Hepatic stellate cell (primary cell): ENCODE data around the gene NLGN3.
A peak's percentile ranks its signal among the peaks of the same experiment; 100 is the strongest.

ENCODE experiments used
- DNase-seq: peaks from one replicate; pipeline ENCODE4 v3.0.0; 2011; ENCODE audit warnings: low spot score

NLGN3 gene

GRCh38 chrX:71144651-71145050 lies at the start of gene NLGN3:
Gene NLGN3 (plus strand): TSS chrX:71144841. CDS start chrX:71147750, 2,909 bp downstream.
- DNase-seq = no peak

- DNase-seq = no peak
These were observed 49.6 kb upstream of the NLGN3 start for GRCh38 chrX:71095033-71095432.

- peak; percentile 89 for DNase-seq
These were observed 49.1 kb upstream of the NLGN3 start, which contains the start of gene FOXO4 for GRCh38 chrX:71095555-71095980. Gene FOXO4 (plus strand): TSS chrX:71095851. CDS start chrX:71096529, 678 bp downstream.

GRCh38 chrX:71095981-71096759 lies 48.5 kb upstream of the NLGN3 start:
- peak; percentile 74 for DNase-seq

- no peak for DNase-seq
These were observed 47.9 kb upstream of the NLGN3 start for GRCh38 chrX:71096760-71097032.

- no peak for DNase-seq
These were observed 46.3 kb upstream of the NLGN3 start for GRCh38 chrX:71098302-71098701.

GRCh38 chrX:71098951-71099506 lies 45.6 kb upstream of the NLGN3 start:
- DNase-seq = no peak

- DNase-seq = no peak
These were observed 44.9 kb upstream of the NLGN3 start for GRCh38 chrX:71099736-71100135.

GRCh38 chrX:71100581-71101505 lies 43.8 kb upstream of the NLGN3 start:
- DNase-seq = no peak

GRCh38 chrX:71102292-71102691 lies 42.3 kb upstream of the NLGN3 start:
- DNase-seq = no peak

GRCh38 chrX:71103110-71103983 lies 41.3 kb upstream of the NLGN3 start:
- DNase-seq = no peak

- DNase-seq = no peak
These were observed 39.0 kb upstream of the NLGN3 start for GRCh38 chrX:71105628-71106027.

- DNase-seq = no peak
These were observed 38.2 kb upstream of the NLGN3 start, which contains the start of gene CXorf65 for GRCh38 chrX:71106427-71106826. Gene CXorf65 (minus strand): TSS chrX:71106740. CDS start chrX:71106556, 184 bp downstream.

GRCh38 chrX:71107245-71107644 lies 37.4 kb upstream of the NLGN3 start:
- DNase-seq = no peak

- no peak for DNase-seq
These were observed 36.8 kb upstream of the NLGN3 start for GRCh38 chrX:71107762-71108360.

GRCh38 chrX:71109051-71109450 lies 35.6 kb upstream of the NLGN3 start:
- no peak for DNase-seq

- DNase-seq = no peak
These were observed 33.3 kb upstream of the NLGN3 start, which contains the start of gene IL2RG for GRCh38 chrX:71111141-71111843. Gene IL2RG (minus strand): TSS chrX:71111577. CDS start chrX:71111539, 38 bp downstream.

GRCh38 chrX:71111921-71112431 lies 32.7 kb upstream of the NLGN3 start:
- DNase-seq = no peak

GRCh38 chrX:71117358-71117757 lies 27.3 kb upstream of the NLGN3 start:
- DNase-seq = no peak
